Measurements from ENCODE around the gene PTPRA. TPM values are rescaled to one million over a fixed set of nuclear protein-coding genes. Genes with fewer than 3 reads are reported as not detected.
"Not testable (repeated sequence)": the region's sequence is repeated elsewhere in the genome, so short reads cannot be mapped to it uniquely, and the experiment has no call there.

Gene PTPRA
- total and polyA plus RNA-seq, 10 of the 15 experiments (the other 5 are each of a cell fraction or from before 2014, with no cell fraction given) = 3.9 to 62.1 (median 34.6) TPM

DNA sequence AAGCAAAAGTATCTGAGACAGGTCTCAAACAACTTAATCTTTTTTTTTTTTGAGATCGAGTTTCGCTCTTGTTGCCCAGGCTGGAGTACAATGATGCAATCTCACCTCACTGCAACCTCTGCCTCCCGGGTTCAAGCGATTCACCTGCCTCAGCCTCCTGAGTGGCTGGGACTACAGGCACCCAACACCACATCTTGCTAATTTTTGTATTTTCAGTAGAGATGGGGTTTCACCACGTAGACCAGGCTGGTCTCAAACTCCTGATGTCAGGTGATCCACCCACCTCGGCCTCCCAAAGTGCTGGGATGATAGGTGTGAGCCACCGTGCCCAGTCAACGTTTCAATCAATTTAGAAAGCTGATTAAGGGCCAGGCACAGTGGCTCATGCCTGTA lies 200.0 kb downstream of the PTPRA start:
- POLR2A ChIA-PET; H3K9me3 ChIP-seq (replicated peaks; ENCODE audit: control insufficient read depth, insufficient read depth, low read length); SMC1A ChIA-PET (ENCODE audit: uncharacterized antibody, unreplicated experiment); H2AFZ ChIP-seq (ENCODE audit: control insufficient read depth, low read depth, low read length); CTCF ChIA-PET; ATAC-seq; H3K4me3 ChIP-seq; H3K4me2 ChIP-seq (ENCODE audit: control insufficient read depth, insufficient read depth); DNase-seq (ENCODE audit: low read depth, low spot score); H3K9ac ChIP-seq (ENCODE audit: control insufficient read depth, insufficient read depth, low read length); H3K27me3 ChIP-seq (replicated peaks in 1 of 2; ENCODE audit: control insufficient read depth in 2 of 2, insufficient read depth in 2 of 2, low read length in 1 of 2); H3K4me1 ChIP-seq (ENCODE audit: control insufficient read depth, insufficient read depth, low read length); BruUV-seq (replicated peaks); H3K79me2 ChIP-seq (ENCODE audit: control insufficient read depth, insufficient read depth, low read length); intact Hi-C loops (cut with micrococcal nuclease; ENCODE audit: unreplicated experiment); RAD21 ChIA-PET (ENCODE audit: unreplicated experiment); FAIRE-seq; H4K20me1 ChIP-seq (ENCODE audit: control insufficient read depth, insufficient read depth); H3K36me3 ChIP-seq (ENCODE audit: control insufficient read depth in 2 of 2, insufficient read depth in 2 of 2, low read length in 1 of 2); in situ Hi-C loops (cut with MboI); H3K27ac ChIP-seq (ENCODE audit: control insufficient read depth, insufficient read depth): not testable (repeated sequence)
- WGBS (ENCODE audit: insufficient coverage, insufficient replicate concordance, low lambda C conversion rate, missing lambda C conversion rate) = 49% methylated on average over 8 of the region's 8 CpGs

DNA sequence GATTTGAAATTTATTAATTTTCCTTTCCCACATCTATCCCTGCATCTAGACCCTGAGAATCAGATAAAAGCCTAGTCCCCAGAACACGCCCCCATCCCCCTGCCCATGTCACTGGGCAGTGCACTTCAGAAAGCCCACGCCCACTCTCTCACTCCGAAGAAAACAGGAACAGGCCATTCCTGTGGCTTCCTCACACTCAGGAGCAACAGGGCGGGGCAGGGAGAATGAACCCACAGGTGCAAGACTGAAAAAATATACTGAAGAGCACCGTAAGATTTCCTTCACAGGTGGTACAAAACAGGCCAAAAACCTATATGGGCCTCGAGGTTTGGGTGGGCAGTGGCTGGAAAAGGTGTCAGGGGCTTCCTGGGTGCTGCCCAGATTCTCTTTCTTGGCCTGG lies 201.5 kb downstream of the PTPRA start:
- no peaks in the 10 kb centered on the region; the same call in 2 of the 3 replicates for H3K9me3 ChIP-seq (replicated peaks; ENCODE audit: control insufficient read depth, insufficient read depth, low read length)
- BruUV-seq (replicated peaks) = no TSS peak
- H3K4me1 ChIP-seq (ENCODE audit: control insufficient read depth, insufficient read depth, low read length) = no peaks in the 10 kb centered on the region
- ChIA-PET POLR2A (no interaction called here), CTCF (interaction anchor here (1.0 kb wide), 1 partner anchor 21 kb away, joined by 4 read pairs; no protein-coding TSS in a partner anchor), RAD21 (ENCODE audit: unreplicated experiment) (interaction anchor here (0.5 kb wide), 1 partner anchor 543 kb away, joined by 4 read pairs; no protein-coding TSS in a partner anchor), SMC1A (ENCODE audit: uncharacterized antibody, unreplicated experiment) (no interaction called here)
- no peak for DNase-seq (ENCODE audit: low read depth, low spot score)
- ATAC-seq = no peak
- H3K4me2 ChIP-seq (ENCODE audit: control insufficient read depth, insufficient read depth) = no peak overlapping the region
- no peak overlapping the region for H3K9ac ChIP-seq (ENCODE audit: control insufficient read depth, insufficient read depth, low read length)
- H3K27me3 ChIP-seq (replicated peaks in 1 of 2; ENCODE audit: control insufficient read depth in 2 of 2, insufficient read depth in 2 of 2, low read length in 1 of 2) = peaks cover 0 to 2% of the 10 kb centered on the region in 2 experiments; a peak in 3 of 4 replicates
- H4K20me1 ChIP-seq (ENCODE audit: control insufficient read depth, insufficient read depth) = no peaks in the 10 kb centered on the region
- H3K27ac ChIP-seq (ENCODE audit: control insufficient read depth, insufficient read depth) = no peak overlapping the region
- no peak for FAIRE-seq
- in situ Hi-C loops (cut with MboI) (no loop called here), intact Hi-C loops (cut with micrococcal nuclease; ENCODE audit: unreplicated experiment) (no loop called here)
- H3K79me2 ChIP-seq (ENCODE audit: control insufficient read depth, insufficient read depth, low read length) = no peaks in the 10 kb centered on the region
- H2AFZ ChIP-seq (ENCODE audit: control insufficient read depth, low read depth, low read length) = no peak overlapping the region
- H3K36me3 ChIP-seq (ENCODE audit: control insufficient read depth in 2 of 2, insufficient read depth in 2 of 2, low read length in 1 of 2) = no peaks in the 10 kb centered on the region
- H3K4me3 ChIP-seq = no peak overlapping the region
- WGBS (ENCODE audit: insufficient coverage, insufficient replicate concordance, low lambda C conversion rate, missing lambda C conversion rate) = 19% methylated on average over 6 of the region's 6 CpGs
- no peak for TF ChIP-seq NFIC (IDR thresholded peaks at IDR 0.05; ENCODE audit: low read depth, low read length)
- no peak for TF ChIP-seq GATAD2B (conservative IDR thresholded peaks at IDR 0.05; ENCODE audit: low read depth)
- TF ChIP-seq FOXK2 (IDR thresholded peaks at IDR 0.05) = no peak
- no peak for TF ChIP-seq CEBPZ (IDR thresholded peaks at IDR 0.05; ENCODE audit: low read depth, low read length)
- TF ChIP-seq JUND (IDR thresholded peaks at IDR 0.05; ENCODE audit: low read depth, low read length) = no peak
- TF ChIP-seq RAD21 (IDR thresholded peaks at IDR 0.05; ENCODE audit: insufficient read depth, low read depth, low read length) = no peak
- TF ChIP-seq PBX3 (IDR thresholded peaks at IDR 0.05; ENCODE audit: insufficient replicate concordance, low read depth, low read length) = no peak
- no peak for TF ChIP-seq CHD1 (IDR thresholded peaks at IDR 0.05; ENCODE audit: low read depth, low read length)
- no peak for TF ChIP-seq NR2C2 (IDR thresholded peaks at IDR 0.05; ENCODE audit: borderline replicate concordance, control insufficient read depth, insufficient read length, low read depth)
- no peak for TF ChIP-seq ZNF622 (IDR thresholded peaks at IDR 0.05)
- no peak for TF ChIP-seq ZBED1 (IDR thresholded peaks at IDR 0.05; ENCODE audit: borderline replicate concordance)
- TF ChIP-seq ASH2L (IDR thresholded peaks at IDR 0.05; ENCODE audit: borderline replicate concordance, low read depth) = no peak
- no peak for TF ChIP-seq MTA3 (IDR thresholded peaks at IDR 0.05; ENCODE audit: borderline replicate concordance, low read length)
- TF ChIP-seq SMAD1 (IDR thresholded peaks at IDR 0.05; ENCODE audit: low read depth, partially characterized antibody) = no peak
- TF ChIP-seq PAX5 (IDR thresholded peaks at IDR 0.05; ENCODE audit: borderline replicate concordance, low read depth, low read length) = no peak
